ENCODE data around the gene IGSF23.
"Not testable (repeated sequence)": the region's sequence is repeated elsewhere in the genome, so short reads cannot be mapped to it uniquely, and the experiment has no call there.

The IGSF23 gene

GRCh38 chr19:44587963-44588770 is 25.2 kb upstream of the IGSF23 start:
- DNase-seq (ENCODE audit: low spot score): no peak

- no peak for DNase-seq (ENCODE audit: low spot score)
Measured at GRCh38 chr19:44588771-44589112, 24.6 kb upstream of the IGSF23 start.

GRCh38 chr19:44590245-44591059 is 22.9 kb upstream of the IGSF23 start:
- DNase-seq (ENCODE audit: low spot score): no peak

GRCh38 chr19:44591340-44591993 is 21.9 kb upstream of the IGSF23 start:
- DNase-seq (ENCODE audit: low spot score): not testable (repeated sequence)

GRCh38 chr19:44592451-44592890 is 20.9 kb upstream of the IGSF23 start:
- DNase-seq (ENCODE audit: low spot score): no peak

- no peak for DNase-seq (ENCODE audit: low spot score)
Measured at GRCh38 chr19:44593294-44593693, 20.1 kb upstream of the IGSF23 start.

GRCh38 chr19:44593866-44594266 is 19.5 kb upstream of the IGSF23 start:
- DNase-seq (ENCODE audit: low spot score): not testable (repeated sequence)

GRCh38 chr19:44596428-44597130 is 16.8 kb upstream of the IGSF23 start:
- DNase-seq (ENCODE audit: low spot score): peak; percentile 57

GRCh38 chr19:44597131-44597491 is 16.3 kb upstream of the IGSF23 start:
- DNase-seq (ENCODE audit: low spot score): no peak

- no peak for DNase-seq (ENCODE audit: low spot score)
Measured at GRCh38 chr19:44598355-44598754, 15.0 kb upstream of the IGSF23 start.

GRCh38 chr19:44598880-44599279 is 14.5 kb upstream of the IGSF23 start:
- DNase-seq (ENCODE audit: low spot score): no peak

- no peak for DNase-seq (ENCODE audit: low spot score)
Measured at GRCh38 chr19:44600466-44600865, 12.9 kb upstream of the IGSF23 start.

- DNase-seq (ENCODE audit: low spot score): no peak
Measured at GRCh38 chr19:44602081-44602480, 11.3 kb upstream of the IGSF23 start.

- no peak for DNase-seq (ENCODE audit: low spot score)
Measured at GRCh38 chr19:44603201-44603945, 10.0 kb upstream of the IGSF23 start.

GRCh38 chr19:44604241-44604640 is 9.1 kb upstream of the IGSF23 start:
- DNase-seq (ENCODE audit: low spot score): no peak

GRCh38 chr19:44605547-44605946 is 7.8 kb upstream of the IGSF23 start:
- DNase-seq (ENCODE audit: low spot score): no peak

- DNase-seq (ENCODE audit: low spot score): no peak
Measured at GRCh38 chr19:44607049-44607448, 6.3 kb upstream of the IGSF23 start.

GRCh38 chr19:44607917-44608316 is 5.4 kb upstream of the IGSF23 start:
- no peak for DNase-seq (ENCODE audit: low spot score)

- no peak for DNase-seq (ENCODE audit: low spot score)
Measured at GRCh38 chr19:44608391-44608821, 5.0 kb upstream of the IGSF23 start.

GRCh38 chr19:44609219-44609618 is 4.1 kb upstream of the IGSF23 start:
- DNase-seq (ENCODE audit: low spot score): no peak

- DNase-seq (ENCODE audit: low spot score): peak; percentile 46
Measured at GRCh38 chr19:44610497-44610896, 2.9 kb upstream of the IGSF23 start.

Data from HuH-7 (cell line).